Hepatocyte (in vitro differentiated cells): ENCODE measurements around the gene NIPA2.

ENCODE experiments used
- CTCF ChIP-seq: fragments of 200-600 bp; sonication (generic); IDR thresholded peaks from 2 replicates; pipeline ENCODE4 v1.5.1; 2016; ENCODE audit warnings: antibody characterized with exemption, mild to moderate bottlenecking; ENCODE audit not compliant: poor library complexity
- EZH2 ChIP-seq: fragments of 200-600 bp; sonication (generic); IDR thresholded peaks from 2 replicates; pipeline ENCODE4 v1.6.1; 2016; ENCODE audit warnings: antibody characterized with exemption, mild to moderate bottlenecking, borderline replicate concordance
- EZH2phosphoT487 ChIP-seq: fragments of 200-600 bp; sonication (generic); IDR thresholded peaks from one replicate; pipeline ENCODE4 v1.6.1; 2018; ENCODE audit warnings: antibody characterized with exemption, mild to moderate bottlenecking, low read depth, moderate library complexity; ENCODE audit not compliant: unreplicated experiment, severe bottlenecking

- no peak for TF ChIP-seq EZH2
- TF ChIP-seq CTCF, result no peak
- no peak for TF ChIP-seq EZH2phosphoT487
These were observed 65.6 kb downstream of the NIPA2 start for GRCh38 chr15:22903961-22904534.
